Transverse colon (tissue), 4 donors: Measurements from ENCODE around the gene ADGRB3.

ENCODE experiments used
- CTCF ChIP-seq, 5 experiments: fragments of 200-600 bp in 3 of 5; fragments of 450-650 bp in 2 of 5; sonication (generic) in 3 of 5; IDR thresholded peaks; 1 replicate in 2 of 5; 2 replicates in 3 of 5; pipeline ENCODE4 v1.5.1; 2016 to 2017; ENCODE audit warnings: antibody characterized with exemption in 5 of 5, inconsistent platforms in 3 of 5, mild to moderate bottlenecking in 2 of 5, moderate library complexity in 1 of 5
- POLR2AphosphoS5 ChIP-seq, 3 donors: sonication (generic); formaldehyde crosslinking; IDR thresholded peaks; one replicate each; pipeline ENCODE4 v1.6.1; 2016; ENCODE audit warnings: antibody characterized with exemption in 3 of 3

GRCh38 chr6:68709882-68710281 lies 74.8 kb downstream of the ADGRB3 start:
- TF ChIP-seq CTCF (IDR thresholded peaks at IDR 0.05) (no peak), POLR2AphosphoS5 (IDR thresholded peaks at IDR 0.05) (no peak)
